Amniotic stem cell (primary cell): ENCODE measurements around the gene YTHDF2.
A peak's percentile ranks its signal among the peaks of the same experiment; 100 is the strongest.
"Not testable (repeated sequence)": the region's sequence is repeated elsewhere in the genome, so short reads cannot be mapped to it uniquely, and the experiment has no call there.

Source experiments
- DNase-seq: peaks from one replicate; lab custom pipeline; 2025; lab: John Stamatoyannopoulos, UW

YTHDF2 gene

GRCh38 chr1:28736450-28737306 lies at the start of gene YTHDF2:
TSS of gene YTHDF2 (plus strand) at chr1:28736940. CDS start at chr1:28737121, 181 bp downstream.
- peak; percentile 93 for DNase-seq

- not testable (repeated sequence) for DNase-seq
These were observed 45.1 kb upstream of the YTHDF2 start for GRCh38 chr1:28691627-28692026.

GRCh38 chr1:28703629-28704028 lies 33.1 kb upstream of the YTHDF2 start:
- DNase-seq: no peak

GRCh38 chr1:28716336-28716735 lies 20.4 kb upstream of the YTHDF2 start:
- DNase-seq: no peak

- DNase-seq: no peak
These were observed 18.6 kb upstream of the YTHDF2 start for GRCh38 chr1:28718166-28718565.

- no peak for DNase-seq
These were observed 18.0 kb upstream of the YTHDF2 start for GRCh38 chr1:28718586-28719331.

GRCh38 chr1:28719332-28719619 lies 17.5 kb upstream of the YTHDF2 start:
- DNase-seq: no peak

GRCh38 chr1:28720376-28720775 lies 16.4 kb upstream of the YTHDF2 start:
- DNase-seq: no peak

- DNase-seq: not testable (repeated sequence)
These were observed 14.8 kb upstream of the YTHDF2 start for GRCh38 chr1:28721927-28722326.

- not testable (repeated sequence) for DNase-seq
These were observed 11.4 kb upstream of the YTHDF2 start for GRCh38 chr1:28725365-28725764.

GRCh38 chr1:28735961-28736449 lies 735 bp upstream of the YTHDF2 start:
- DNase-seq: no peak

- no peak for DNase-seq
These were observed 780 bp downstream of the YTHDF2 start for GRCh38 chr1:28737307-28738132.

GRCh38 chr1:28740118-28740517 lies 3.4 kb downstream of the YTHDF2 start:
- DNase-seq: no peak

- DNase-seq: no peak
These were observed 7.4 kb downstream of the YTHDF2 start for GRCh38 chr1:28744184-28744583.

- DNase-seq: no peak
These were observed 9.0 kb downstream of the YTHDF2 start for GRCh38 chr1:28745653-28746173.

GRCh38 chr1:28750330-28750729 lies 13.6 kb downstream of the YTHDF2 start:
- DNase-seq: no peak

GRCh38 chr1:28750771-28751294 lies 14.1 kb downstream of the YTHDF2 start:
- DNase-seq: not testable (repeated sequence)

- DNase-seq: no peak
These were observed 14.7 kb downstream of the YTHDF2 start for GRCh38 chr1:28751315-28752060.

- DNase-seq: no peak
These were observed 19.0 kb downstream of the YTHDF2 start for GRCh38 chr1:28755701-28756100.

GRCh38 chr1:28756846-28757245 lies 20.1 kb downstream of the YTHDF2 start:
- DNase-seq: no peak

- no peak for DNase-seq
These were observed 21.7 kb downstream of the YTHDF2 start for GRCh38 chr1:28758420-28758819.
